H1 (cell line): ENCODE results near the gene KLF9.

Experiments used
- CTCF ChIP-seq, 3 experiments: IDR thresholded peaks; 1 replicate in 2 of 3; 2 replicates in 1 of 3; pipeline versions ENCODE4 v1.5.1 to v1.6.1; 2011; ENCODE audit warnings: low read length in 3 of 3, mild to moderate bottlenecking in 3 of 3, inconsistent platforms in 2 of 3, low read depth in 1 of 3, moderate library complexity in 1 of 3; ENCODE audit not compliant: insufficient read depth in 1 of 3; ENCODE audit errors: control extremely low read depth in 1 of 3
- SRF ChIP-seq: IDR thresholded peaks from 2 replicates; pipeline ENCODE4 v1.6.1; 2011; ENCODE audit warnings: mild to moderate bottlenecking, low read depth, low read length, moderate library complexity

- no peak for TF ChIP-seq SRF
- peak in 1 of 3 experiments; percentile 15; a peak in 1 of 4 replicates for TF ChIP-seq CTCF (IDR thresholded peaks at IDR 0.05; ENCODE audit: control extremely low read depth in 1 of 3, insufficient read depth in 1 of 3, low read depth in 1 of 3, low read length in 3 of 3)
Observed at GRCh38 chr9:70419556-70420440, 5.3 kb upstream of the KLF9 start.
